Activated T-cell treated with anti-CD3 and anti-CD28 coated beads for 24 hours (primary cell): Measurements from ENCODE around the gene NLGN1.
"Not testable (repeated sequence)": the region's sequence is repeated elsewhere in the genome, so short reads cannot be mapped to it uniquely, and the experiment has no call there.

Experiments used
- DNase-seq: peaks from one replicate; pipeline ENCODE4 v3.0.0-alpha.2; 2020; ENCODE audit warnings: low read depth

NLGN1 gene

DNA sequence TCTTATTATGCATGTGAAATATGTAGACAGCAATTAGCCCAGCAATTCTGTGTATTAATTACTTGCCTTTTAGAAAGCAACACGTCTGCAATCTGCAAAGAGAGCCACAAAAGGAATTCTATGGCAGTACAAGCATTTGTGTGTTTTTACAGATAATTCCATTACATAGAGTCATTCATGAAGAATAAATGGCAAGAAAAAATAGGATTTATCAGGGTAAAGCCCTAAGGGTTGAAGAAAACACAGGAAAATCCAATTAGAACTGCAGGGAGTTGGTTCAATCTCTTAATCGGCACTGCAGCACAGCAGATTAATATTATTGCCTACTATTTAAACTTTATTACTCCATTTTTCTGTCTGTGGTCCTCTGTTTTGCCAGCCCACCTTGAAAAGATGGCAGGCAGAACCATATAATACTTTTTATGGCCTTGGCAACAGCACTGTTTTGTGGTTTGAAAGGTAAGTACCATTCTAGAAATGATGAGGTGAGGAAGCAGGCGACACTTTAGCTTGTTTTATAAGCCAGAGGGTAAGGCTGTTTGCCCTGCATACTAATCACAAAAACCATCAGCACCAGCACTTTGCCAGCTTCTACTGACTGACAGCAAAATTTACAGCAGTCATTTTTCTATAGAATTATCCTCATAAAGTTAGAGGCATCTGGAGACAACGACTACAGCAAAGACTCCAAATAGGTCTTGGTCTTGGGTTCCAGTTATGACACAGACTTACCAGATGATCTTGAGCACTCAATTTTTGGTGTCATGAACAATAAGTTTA is 823.4 kb downstream of the NLGN1 start:
- DNase-seq: no peak

DNA sequence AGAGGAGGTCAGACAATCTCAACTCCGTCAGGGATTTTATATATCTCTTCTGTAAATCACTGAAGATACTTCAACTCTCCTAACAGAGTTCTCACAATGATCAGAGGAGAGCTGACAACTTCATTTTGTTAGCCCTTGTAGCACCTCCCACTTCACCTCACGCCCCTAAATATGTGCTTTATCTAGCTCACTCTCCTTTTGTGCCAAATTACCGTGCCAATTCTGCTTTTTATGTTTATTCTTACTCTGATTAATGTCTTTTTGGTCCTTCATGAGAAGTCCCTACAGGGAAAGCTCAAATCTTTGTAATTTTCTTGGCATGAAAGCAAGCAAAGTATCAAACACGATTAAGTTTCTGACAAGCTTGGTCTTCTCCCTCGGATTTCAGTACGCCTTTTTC is 825.5 kb downstream of the NLGN1 start:
- DNase-seq: no peak

DNA sequence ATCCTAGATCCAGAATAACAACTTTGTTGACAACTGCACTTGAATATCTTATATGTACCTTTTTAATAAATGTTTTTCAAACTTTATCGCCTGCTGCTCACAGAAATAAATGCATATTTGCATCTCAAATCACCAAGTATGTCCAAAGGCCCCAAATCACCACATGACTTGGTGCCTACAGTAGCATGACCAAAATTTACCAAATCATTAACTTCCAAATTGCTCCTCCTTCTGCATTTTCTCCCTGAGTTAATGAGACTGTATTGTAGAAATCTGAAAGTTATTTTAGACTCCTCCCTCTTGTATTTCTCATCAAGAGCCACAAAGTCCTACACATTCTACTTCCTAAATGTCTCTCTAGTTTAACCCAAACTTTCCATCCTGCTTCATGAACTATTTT is 826.1 kb downstream of the NLGN1 start:
- no peak for DNase-seq

DNA sequence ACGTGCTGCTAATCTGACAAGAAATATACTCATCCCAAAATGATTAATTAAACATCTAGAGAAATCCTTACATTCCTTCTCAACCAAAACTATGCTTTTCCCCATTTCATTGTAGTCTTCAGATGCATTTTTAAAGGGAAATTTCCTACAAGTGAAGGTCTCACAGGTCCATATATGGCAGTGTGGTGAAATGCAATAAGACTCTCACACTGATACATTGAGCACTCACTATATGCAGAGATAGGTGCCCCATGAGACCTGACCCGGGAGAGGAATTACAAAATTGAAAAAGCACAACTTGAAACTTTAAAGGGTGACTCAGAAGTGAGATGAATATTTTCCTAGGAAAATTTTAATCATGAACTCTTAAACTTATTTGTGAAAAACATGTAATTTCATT is 832.4 kb downstream of the NLGN1 start:
- DNase-seq: no peak

- not testable (repeated sequence) for DNase-seq
Measured at GRCh38 chr3:174232028-174232657, 834.6 kb downstream of the NLGN1 start.

GRCh38 chr3:174232658-174233429 is 835.3 kb downstream of the NLGN1 start:
- no peak for DNase-seq

DNA sequence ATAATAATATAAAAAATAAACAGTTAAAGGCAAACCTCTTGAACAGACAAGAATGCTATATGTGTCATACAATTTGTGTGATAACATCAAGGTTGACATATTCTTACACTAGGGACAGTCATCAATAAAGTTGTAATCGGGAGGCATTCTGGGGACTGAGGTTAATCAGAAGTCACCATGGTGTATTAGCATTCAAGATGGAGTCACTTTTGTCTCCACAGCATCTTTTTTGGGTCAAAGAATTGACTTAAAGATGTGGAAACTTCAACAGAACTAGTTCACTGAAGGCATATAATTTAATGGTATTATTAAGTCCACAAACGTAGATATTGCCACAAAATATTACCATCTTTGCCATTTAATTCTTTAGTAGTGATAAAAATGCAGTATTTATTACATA is 836.0 kb downstream of the NLGN1 start:
- DNase-seq: no peak

DNA sequence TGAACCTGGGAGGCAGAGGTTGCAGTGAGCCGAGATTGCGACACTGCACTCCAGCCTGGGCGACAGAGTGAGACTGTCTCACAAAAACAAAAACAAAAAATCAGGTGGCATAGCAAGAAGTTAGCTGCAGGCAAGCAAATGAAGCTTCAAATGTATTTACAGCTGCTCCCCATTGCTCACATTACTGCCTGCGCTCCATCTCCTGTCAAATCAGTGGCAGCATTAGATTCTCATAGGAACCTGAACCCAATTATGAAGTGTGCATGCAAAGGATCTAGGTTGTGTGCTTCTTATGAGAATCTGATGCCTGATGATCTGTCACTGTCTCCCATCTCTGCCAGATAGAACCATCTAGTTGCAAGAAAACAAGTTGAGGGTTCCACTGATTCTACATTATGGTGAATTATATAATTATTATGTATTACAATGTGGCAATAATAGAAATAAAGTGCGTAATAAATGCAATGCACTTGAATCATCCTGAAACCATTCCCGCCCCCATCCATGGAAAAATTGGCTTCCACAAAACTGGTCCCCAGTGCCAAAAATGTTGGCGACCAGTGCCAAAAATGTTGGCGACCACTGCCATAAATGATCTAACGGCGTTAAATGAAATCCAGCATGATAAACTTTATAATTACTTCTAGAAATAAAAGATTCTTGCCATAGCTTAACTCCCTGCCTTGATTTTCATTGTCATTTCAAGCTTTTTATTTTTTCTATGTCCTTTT is 844.9 kb downstream of the NLGN1 start:
- no peak for DNase-seq

GRCh38 chr3:174243171-174243570 is 845.6 kb downstream of the NLGN1 start:
- DNase-seq: no peak

DNA sequence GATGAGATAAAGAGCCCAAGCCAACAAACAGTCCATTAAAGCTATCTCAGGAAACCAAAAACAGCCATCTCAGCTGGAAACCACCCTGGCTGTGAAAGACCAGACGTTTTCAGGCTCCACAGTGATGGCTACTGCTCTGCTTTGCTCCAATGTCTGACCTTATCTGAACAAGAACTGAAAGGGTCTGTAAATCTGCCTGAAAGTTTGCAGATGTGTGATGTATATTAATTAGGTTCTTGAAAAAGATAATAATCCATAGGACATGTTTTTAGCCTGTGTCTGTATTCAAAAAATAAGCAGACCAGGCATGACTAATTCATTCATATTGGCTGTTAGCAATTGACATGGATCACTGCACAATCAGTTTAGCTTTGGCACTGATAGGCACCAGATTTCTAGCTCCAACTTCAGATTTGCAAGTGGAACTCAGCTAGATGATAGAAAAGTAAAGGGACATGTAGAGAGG is 850.2 kb downstream of the NLGN1 start:
- no peak for DNase-seq

DNA sequence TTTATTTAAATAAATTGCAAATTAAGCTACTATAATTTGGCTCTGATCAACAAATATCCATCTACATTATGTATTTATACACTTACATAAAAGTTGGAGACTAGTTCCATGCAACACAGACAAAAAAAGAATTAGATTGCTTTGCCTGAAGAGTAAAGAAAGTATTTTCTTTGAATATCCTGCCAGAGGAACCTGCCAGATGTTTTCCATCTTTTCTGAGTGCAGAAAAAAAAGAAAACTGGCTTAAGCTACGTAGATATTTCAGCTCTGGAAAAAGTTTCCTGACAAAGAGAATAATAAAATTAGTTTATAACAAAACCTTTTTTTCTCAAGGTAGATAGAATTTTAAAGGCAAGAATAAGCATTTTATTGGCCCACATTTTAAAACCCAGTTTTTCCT is 854.1 kb downstream of the NLGN1 start:
- DNase-seq: no peak

DNA sequence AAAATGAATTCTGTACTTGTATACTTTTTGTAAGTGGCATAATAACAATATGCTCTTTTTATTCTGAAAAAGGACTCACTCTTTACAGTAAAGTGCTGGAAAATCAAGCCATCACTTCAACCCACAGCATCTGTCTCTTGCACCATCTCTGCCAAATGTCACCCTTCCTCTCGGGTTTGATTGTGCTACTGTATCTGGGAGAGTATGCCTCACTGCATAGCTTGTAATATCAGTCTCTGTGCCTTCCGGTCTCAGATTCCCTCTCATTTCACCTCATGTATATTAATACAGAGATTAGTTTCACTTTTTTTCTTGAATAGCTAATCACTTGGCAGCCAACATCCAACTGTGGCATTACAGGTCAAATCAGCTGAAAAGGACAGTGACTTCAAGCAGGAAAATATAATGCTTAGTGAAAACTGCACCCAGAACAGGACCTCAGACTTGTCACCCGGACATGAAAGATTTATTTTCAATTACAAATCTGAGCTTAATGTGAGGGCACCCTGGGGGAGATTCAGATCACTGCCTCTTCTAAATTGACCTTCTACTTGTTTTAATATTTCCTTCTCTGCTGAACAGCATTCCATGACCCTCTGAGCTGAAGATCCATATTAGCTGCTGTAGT is 855.8 kb downstream of the NLGN1 start:
- no peak for DNase-seq

DNA sequence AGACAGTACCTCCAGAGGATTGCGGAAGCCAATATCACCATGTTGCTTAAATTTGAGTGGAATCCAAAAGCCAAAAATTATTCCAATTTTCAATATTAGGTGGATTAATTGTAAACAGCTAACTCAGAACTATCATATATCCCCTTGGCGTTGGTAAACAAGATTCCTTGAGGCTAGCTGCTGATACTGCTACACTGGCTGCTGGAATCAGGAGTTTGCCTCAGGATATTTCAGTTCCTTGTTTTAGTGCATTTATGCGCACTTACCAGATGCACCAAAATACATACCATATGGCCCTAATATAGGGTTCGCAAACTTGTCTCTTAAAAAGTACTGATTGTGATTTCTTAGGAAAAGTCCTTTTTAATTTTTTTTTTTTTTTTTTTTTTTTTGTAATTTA is 856.4 kb downstream of the NLGN1 start:
- no peak for DNase-seq

GRCh38 chr3:174255454-174255853 is 857.9 kb downstream of the NLGN1 start:
- DNase-seq: no peak

GRCh38 chr3:174266476-174266875 is 868.9 kb downstream of the NLGN1 start:
- DNase-seq: no peak

DNA sequence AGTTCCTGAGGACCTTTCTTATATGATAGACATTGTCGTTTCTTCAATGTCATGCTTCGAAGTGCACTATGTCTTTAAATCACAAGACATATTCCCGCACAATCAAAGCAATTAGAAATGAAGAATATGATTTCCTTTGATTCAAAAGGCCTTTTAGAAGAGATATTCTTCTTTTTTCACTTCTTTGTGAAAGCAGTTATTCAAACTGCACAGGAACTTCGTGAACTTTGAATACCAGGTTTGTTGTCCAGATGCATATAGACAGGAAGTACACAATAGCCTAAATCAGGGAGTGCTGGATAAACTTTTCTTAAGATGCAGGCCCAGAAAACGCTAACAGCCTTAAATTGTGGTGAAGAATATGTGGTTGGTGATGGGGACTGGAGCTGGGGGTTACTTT is 870.5 kb downstream of the NLGN1 start:
- no peak for DNase-seq

GRCh38 chr3:174268586-174268985 is 871.0 kb downstream of the NLGN1 start:
- no peak for DNase-seq

- DNase-seq: no peak
Measured at GRCh38 chr3:174270841-174271240, 873.3 kb downstream of the NLGN1 start.

- no peak for DNase-seq
Measured at GRCh38 chr3:174275336-174275735, 877.8 kb downstream of the NLGN1 start.

- no peak for DNase-seq
Measured at GRCh38 chr3:174276826-174277225, 879.3 kb downstream of the NLGN1 start.

DNA sequence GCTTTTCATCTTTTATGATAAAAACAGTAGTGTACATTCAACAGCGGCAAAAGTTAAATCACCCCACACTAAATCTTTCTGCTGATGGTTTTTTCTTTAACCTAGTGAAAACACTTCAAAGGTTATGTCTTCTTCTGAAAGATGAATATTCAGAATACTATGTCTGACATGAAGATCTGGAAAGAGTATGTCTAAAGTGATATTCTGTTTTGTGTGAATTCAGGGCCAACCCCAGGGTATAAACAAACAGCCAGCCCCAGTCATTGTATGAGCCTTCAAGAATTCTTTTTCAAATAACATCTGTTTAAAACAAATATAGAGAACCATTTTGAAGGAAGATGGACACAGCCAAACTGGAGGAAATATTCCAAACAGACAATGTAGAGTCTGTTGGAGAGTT is 880.5 kb downstream of the NLGN1 start:
- DNase-seq: no peak

GRCh38 chr3:174280186-174280585 is 882.6 kb downstream of the NLGN1 start:
- no peak for DNase-seq
